ENCODE measurements around the gene KIZ. TPM values are rescaled to one million over a fixed set of nuclear protein-coding genes. Genes with fewer than 3 reads are reported as not detected.

Gene KIZ
- total RNA-seq, 1 experiment from 2014 or later: 31.8 TPM

DNA sequence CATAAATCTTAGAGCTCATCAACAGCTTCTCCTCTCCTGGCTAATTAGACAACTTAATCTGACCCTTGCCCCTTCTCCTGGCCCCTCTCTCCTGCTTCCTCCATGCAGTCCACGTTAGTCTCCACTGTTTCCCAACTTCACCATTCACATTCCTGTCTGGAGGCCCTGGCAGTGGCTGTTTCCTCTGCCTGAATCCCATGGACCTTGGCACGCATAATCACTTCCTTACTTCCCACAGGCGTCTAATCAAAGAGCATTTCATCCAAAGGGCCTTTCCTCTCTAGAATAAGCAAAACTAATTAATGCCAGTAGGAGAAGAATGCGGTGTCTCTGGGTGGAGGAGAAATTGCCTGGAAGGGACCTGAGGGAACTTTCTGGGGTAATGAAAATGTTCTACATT, 160.9 kb downstream of the KIZ start:
- H3K4me3 Mint-ChIP-seq (ENCODE audit: unreplicated experiment): no peak overlapping the region
- no peak overlapping the region for H3K27ac Mint-ChIP-seq (ENCODE audit: unreplicated experiment)

DNA sequence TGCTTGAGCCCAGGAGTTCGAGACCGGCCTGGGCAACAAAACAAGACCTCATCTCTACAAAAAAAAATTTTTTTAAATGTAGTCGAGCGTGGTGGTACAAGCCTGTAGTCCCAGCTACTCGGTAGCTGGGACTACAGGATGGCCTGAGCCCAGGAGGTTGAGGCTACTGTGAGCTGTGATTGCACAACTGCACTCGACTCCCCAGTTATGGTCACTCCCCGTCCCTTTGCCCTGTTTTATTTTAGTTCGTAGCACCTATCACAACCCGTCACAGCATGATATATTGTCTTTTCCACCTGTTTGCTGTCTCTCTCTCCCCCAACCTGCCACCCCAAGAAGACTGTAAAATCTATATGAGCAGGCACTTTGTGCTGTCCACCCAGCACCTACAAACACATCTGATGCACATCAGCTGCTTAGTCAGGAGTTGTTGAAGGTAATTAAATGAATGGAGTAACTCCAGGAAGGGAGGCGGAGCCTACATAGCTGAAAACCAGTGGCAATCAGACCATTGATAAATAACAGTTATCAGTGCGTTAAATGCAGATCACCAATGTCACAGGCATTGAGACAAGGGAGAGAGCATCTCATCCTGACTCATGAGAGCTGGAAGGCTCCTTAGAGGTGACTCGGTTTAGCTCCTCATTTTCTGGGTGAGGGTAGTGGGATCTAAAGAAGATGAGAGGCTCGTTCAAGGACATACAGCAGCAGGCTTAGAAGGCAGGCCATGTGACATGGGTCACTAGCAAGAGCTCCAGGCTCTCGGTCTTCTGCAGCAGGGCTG, 162.9 kb downstream of the KIZ start:
- ChIA-PET POLR2A (interaction anchor here (0.7 kb wide), 1 partner anchor 9 kb away, joined by 4 read pairs; no protein-coding TSS in a partner anchor), CTCF (no interaction called here)
- no peaks in the 10 kb centered on the region for H3K36me3 ChIP-seq (ENCODE audit: control insufficient read depth, insufficient read depth, low read length)
- Mint-ChIP-seq H3K4me1 (ENCODE audit: low read depth, unreplicated experiment) (no peaks in the 10 kb centered on the region), H3K9me3 (ENCODE audit: unreplicated experiment) (no peaks in the 10 kb centered on the region), H3K27ac (ENCODE audit: unreplicated experiment) (no peak overlapping the region), H3K36me3 (ENCODE audit: insufficient read depth, unreplicated experiment) (no peaks in the 10 kb centered on the region), H3K27me3 (ENCODE audit: insufficient read depth, unreplicated experiment) (no peaks in the 10 kb centered on the region), H3K4me3 (ENCODE audit: unreplicated experiment) (no peak overlapping the region)
- TF ChIP-seq, protein P1, sequence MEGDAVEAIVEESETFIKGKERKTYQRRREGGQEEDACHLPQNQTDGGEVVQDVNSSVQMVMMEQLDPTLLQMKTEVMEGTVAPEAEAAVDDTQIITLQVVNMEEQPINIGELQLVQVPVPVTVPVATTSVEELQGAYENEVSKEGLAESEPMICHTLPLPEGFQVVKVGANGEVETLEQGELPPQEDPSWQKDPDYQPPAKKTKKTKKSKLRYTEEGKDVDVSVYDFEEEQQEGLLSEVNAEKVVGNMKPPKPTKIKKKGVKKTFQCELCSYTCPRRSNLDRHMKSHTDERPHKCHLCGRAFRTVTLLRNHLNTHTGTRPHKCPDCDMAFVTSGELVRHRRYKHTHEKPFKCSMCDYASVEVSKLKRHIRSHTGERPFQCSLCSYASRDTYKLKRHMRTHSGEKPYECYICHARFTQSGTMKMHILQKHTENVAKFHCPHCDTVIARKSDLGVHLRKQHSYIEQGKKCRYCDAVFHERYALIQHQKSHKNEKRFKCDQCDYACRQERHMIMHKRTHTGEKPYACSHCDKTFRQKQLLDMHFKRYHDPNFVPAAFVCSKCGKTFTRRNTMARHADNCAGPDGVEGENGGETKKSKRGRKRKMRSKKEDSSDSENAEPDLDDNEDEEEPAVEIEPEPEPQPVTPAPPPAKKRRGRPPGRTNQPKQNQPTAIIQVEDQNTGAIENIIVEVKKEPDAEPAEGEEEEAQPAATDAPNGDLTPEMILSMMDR (IDR thresholded peaks at IDR 0.05; ENCODE audit: insufficient read depth in 1 of 2, low read depth in 1 of 2, low read length in 1 of 2, severe bottlenecking in 1 of 2, unreplicated experiment in 1 of 2): no peak
- no peaks in the 10 kb centered on the region for H3K4me1 ChIP-seq
- H3K27me3 ChIP-seq (replicated peaks; ENCODE audit: control insufficient read depth, insufficient read depth, low read length): no peaks in the 10 kb centered on the region
- intact Hi-C loops (cut with micrococcal nuclease; ENCODE audit: unreplicated experiment): no loop called here
- H3K9me3 ChIP-seq: no peaks in the 10 kb centered on the region
- BruUV-seq (replicated peaks): no TSS peak
- H3K4me3 ChIP-seq (ENCODE audit: low read depth, low read length): no peak overlapping the region
- DNase-seq: no peak

More for the DNA sequence above, 160.9 kb downstream of the KIZ start:
- Mint-ChIP-seq H3K9me3 (ENCODE audit: unreplicated experiment) (no peaks in the 10 kb centered on the region), H3K4me1 (ENCODE audit: low read depth, unreplicated experiment) (no peaks in the 10 kb centered on the region), H3K27me3 (ENCODE audit: insufficient read depth, unreplicated experiment) (no peaks in the 10 kb centered on the region), H3K36me3 (ENCODE audit: insufficient read depth, unreplicated experiment) (no peaks in the 10 kb centered on the region)
- H3K27me3 ChIP-seq (replicated peaks; ENCODE audit: control insufficient read depth, insufficient read depth, low read length): no peaks in the 10 kb centered on the region
- no peaks in the 10 kb centered on the region for H3K36me3 ChIP-seq (ENCODE audit: control insufficient read depth, insufficient read depth, low read length)
- CTCF ChIA-PET: no interaction called here
- POLR2A ChIA-PET: no interaction called here
- H3K9me3 ChIP-seq: no peaks in the 10 kb centered on the region
- H3K4me1 ChIP-seq: no peaks in the 10 kb centered on the region
- intact Hi-C loops (cut with micrococcal nuclease; ENCODE audit: unreplicated experiment): no loop called here
- BruUV-seq (replicated peaks): no TSS peak
- no peak overlapping the region for H3K4me3 ChIP-seq (ENCODE audit: low read depth, low read length)
- no peak for DNase-seq
- TF ChIP-seq, protein P1 (IDR thresholded peaks at IDR 0.05; ENCODE audit: insufficient read depth in 1 of 2, low read depth in 1 of 2, low read length in 1 of 2, severe bottlenecking in 1 of 2, unreplicated experiment in 1 of 2): no peak

DNA sequence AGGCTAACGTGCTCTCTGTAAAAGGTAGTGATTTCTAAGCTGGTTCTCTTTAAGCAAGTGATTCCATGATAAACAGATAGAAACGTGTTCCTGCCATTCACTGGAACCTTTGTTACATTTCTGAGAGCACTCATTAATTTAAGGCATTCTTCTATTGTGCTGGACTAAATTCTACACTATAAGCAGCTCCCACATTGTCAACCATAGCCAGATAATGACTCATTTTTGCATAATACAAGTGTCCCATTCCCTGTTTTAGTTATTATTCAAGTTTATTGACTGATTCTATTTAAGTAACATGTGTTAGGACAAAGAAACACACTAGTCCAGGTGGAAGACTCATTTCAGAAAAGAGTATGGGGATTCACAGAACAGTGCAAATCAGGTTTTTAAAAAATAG, 163.8 kb downstream of the KIZ start:
- no peak overlapping the region for H3K27ac Mint-ChIP-seq (ENCODE audit: unreplicated experiment)
- no peak overlapping the region for H3K4me3 ChIP-seq (ENCODE audit: low read depth, low read length)
- H3K4me1 Mint-ChIP-seq (ENCODE audit: low read depth, unreplicated experiment): no peaks in the 10 kb centered on the region
- no peaks in the 10 kb centered on the region for H3K4me1 ChIP-seq
- no peaks in the 10 kb centered on the region for H3K27me3 ChIP-seq (replicated peaks; ENCODE audit: control insufficient read depth, insufficient read depth, low read length)
- POLR2A ChIA-PET: no interaction called here
- CTCF ChIA-PET: no interaction called here
- no peaks in the 10 kb centered on the region for H3K9me3 Mint-ChIP-seq (ENCODE audit: unreplicated experiment)
- intact Hi-C loops (cut with micrococcal nuclease; ENCODE audit: unreplicated experiment): no loop called here
- H3K9me3 ChIP-seq: no peaks in the 10 kb centered on the region
- BruUV-seq (replicated peaks): no TSS peak
- TF ChIP-seq, protein P1 (IDR thresholded peaks at IDR 0.05; ENCODE audit: insufficient read depth in 1 of 2, low read depth in 1 of 2, low read length in 1 of 2, severe bottlenecking in 1 of 2, unreplicated experiment in 1 of 2): no peak
- H3K4me3 Mint-ChIP-seq (ENCODE audit: unreplicated experiment): no peak overlapping the region
- H3K27me3 Mint-ChIP-seq (ENCODE audit: insufficient read depth, unreplicated experiment): no peaks in the 10 kb centered on the region
- no peak for DNase-seq
- H3K36me3 Mint-ChIP-seq (ENCODE audit: insufficient read depth, unreplicated experiment): no peaks in the 10 kb centered on the region
- H3K36me3 ChIP-seq (ENCODE audit: control insufficient read depth, insufficient read depth, low read length): no peaks in the 10 kb centered on the region

Data from Caco-2 (cell line).